GM12878 (cell line): ENCODE results near the gene MMP24. TPM values are rescaled to one million over a fixed set of nuclear protein-coding genes. Genes with fewer than 3 reads are reported as not detected.

Experiments
- ATAC-seq: fragments of 200-7000 bp; cut with Tn5 transposase; 3 replicates; pipeline ENCODE4 v1.9.1; 2020; ENCODE audit warnings: mild to moderate bottlenecking, moderate library complexity
- BruUV-seq: library from RNA; stranded (reverse); fragments of 400-500 nt; replicated peaks from 2 replicates; lab custom pipeline; 2021; lab: Mats Ljungman, UMichigan
- CTCF ChIA-PET: fragments of 300-600 bp; sonication (Branson Sonifier 250); formaldehyde crosslinking; extraction: SDS; loops from one replicate; lab custom pipeline; 2021; ENCODE audit warnings: inconsistent platforms; lab: Yijun Ruan, JAX
- POLR2A ChIA-PET: fragments of 350-600 bp; formaldehyde crosslinking; extraction: SDS; loops from one replicate; lab custom pipeline; 2021; ENCODE audit warnings: inconsistent platforms; lab: Charles Lee
- RAD21 ChIA-PET: fragments of 300-600 bp; sonication (Branson Sonifier 250); formaldehyde crosslinking; loops from one replicate; lab custom pipeline; 2023; ENCODE audit warnings: antibody characterized with exemption; ENCODE audit not compliant: unreplicated experiment; lab: Charles Lee
- SMC1A ChIA-PET: fragments of 300-600 bp; sonication (Branson Sonifier 250); formaldehyde crosslinking; loops from one replicate; lab custom pipeline; 2023; ENCODE audit not compliant: unreplicated experiment, uncharacterized antibody; lab: Charles Lee
- DNase-seq: peaks from one replicate; pipeline ENCODE4 v3.0.0-alpha.2; 2011; ENCODE audit warnings: low read depth, low spot score
- FAIRE-seq: peaks from 3 replicates; lab custom pipeline; 2011; peaks lifted over from hg19 to GRCh38; lab: Jason Lieb, UNC
- H2AFZ ChIP-seq: 2 replicates; pipeline ENCODE4 v1.6.0; 2011; ENCODE audit warnings: low read depth, low read length, control low read depth; ENCODE audit not compliant: control insufficient read depth
- H3K27ac ChIP-seq: 2 replicates; pipeline ENCODE4 v1.5.1; 2011; ENCODE audit warnings: control low read depth; ENCODE audit not compliant: control insufficient read depth, insufficient read depth
- H3K27me3 ChIP-seq, 2 experiments: replicated peaks in 1 of 2; 2 replicates each; pipeline versions ENCODE4 v1.6.0 to v1.6.1; 2011; ENCODE audit warnings: low read length in 1 of 2; ENCODE audit not compliant: control insufficient read depth in 2 of 2, insufficient read depth in 2 of 2
- H3K36me3 ChIP-seq, 2 experiments: 2 replicates each; pipeline ENCODE4 v1.5.1; 2011; ENCODE audit warnings: low read length in 1 of 2; ENCODE audit not compliant: control insufficient read depth in 2 of 2, insufficient read depth in 2 of 2
- H3K4me1 ChIP-seq: 2 replicates; pipeline ENCODE4 v1.6.1; 2011; ENCODE audit warnings: mild to moderate bottlenecking, low read length, moderate library complexity, mixed read lengths; ENCODE audit not compliant: control insufficient read depth, insufficient read depth
- H3K4me2 ChIP-seq: 2 replicates; pipeline ENCODE4 v1.6.0; 2011; ENCODE audit warnings: control low read depth; ENCODE audit not compliant: control insufficient read depth, insufficient read depth
- H3K4me3 ChIP-seq: fragments of 200-600 bp; sonication (generic); 2 replicates; pipeline ENCODE4 v1.5.1; 2016
- H3K79me2 ChIP-seq: 2 replicates; pipeline ENCODE4 v1.6.0; 2011; ENCODE audit warnings: low read length; ENCODE audit not compliant: control insufficient read depth, insufficient read depth
- H3K9ac ChIP-seq: 2 replicates; pipeline ENCODE4 v1.8.0; 2011; ENCODE audit warnings: low read length, control low read depth, mixed read lengths; ENCODE audit not compliant: control insufficient read depth, insufficient read depth
- H3K9me3 ChIP-seq: replicated peaks from 3 replicates; pipeline ENCODE4 v1.5.1; 2011; ENCODE audit warnings: mild to moderate bottlenecking, low read length; ENCODE audit not compliant: control insufficient read depth, insufficient read depth
- H4K20me1 ChIP-seq: 2 replicates; pipeline ENCODE4 v1.6.0; 2011; ENCODE audit not compliant: control insufficient read depth, insufficient read depth
- EP300 ChIP-seq, 2 experiments: fragments of 150-350 bp in 1 of 2; IDR thresholded peaks; 2 replicates each; pipeline ENCODE4 v1.6.1; 2011 to 2012; ENCODE audit warnings: low read depth in 2 of 2, low read length in 2 of 2, borderline replicate concordance in 1 of 2, improper control_type of control experiment in 1 of 2, inconsistent platforms in 1 of 2; ENCODE audit not compliant: control insufficient read depth in 1 of 2
- GABPA ChIP-seq: IDR thresholded peaks from 2 replicates; pipeline ENCODE4 v1.6.1; 2014; ENCODE audit warnings: antibody characterized with exemption, low read depth, mild to moderate bottlenecking, inconsistent platforms
- HDGF ChIP-seq: fragments of 450-650 bp; IDR thresholded peaks from 2 replicates; pipeline ENCODE4 v1.6.1; 2016; ENCODE audit warnings: antibody characterized with exemption
- IRF5 ChIP-seq: fragments of 450-650 bp; IDR thresholded peaks from 2 replicates; pipeline ENCODE4 v1.6.1; 2017; ENCODE audit warnings: borderline replicate concordance
- KDM1A ChIP-seq: fragments of 200-600 bp; sonication (generic); IDR thresholded peaks from 2 replicates; pipeline ENCODE4 v1.6.1; 2016; ENCODE audit warnings: borderline replicate concordance
- KLF5 ChIP-seq: fragments of 450-650 bp; IDR thresholded peaks from 2 replicates; pipeline ENCODE4 v1.6.1; 2014; ENCODE audit warnings: mild to moderate bottlenecking; ENCODE audit not compliant: partially characterized antibody
- MYB ChIP-seq: fragments of 150-350 bp; IDR thresholded peaks from 2 replicates; pipeline ENCODE4 v1.6.1; 2014; ENCODE audit warnings: mild to moderate bottlenecking, low read depth, low read length, borderline replicate concordance
- NFYA ChIP-seq: IDR thresholded peaks from 2 replicates; pipeline ENCODE4 v1.6.1; 2011; ENCODE audit warnings: low read depth, mild to moderate bottlenecking, low read length, improper control_type of control experiment, borderline replicate concordance
- NR2F1 ChIP-seq: fragments of 450-650 bp; conservative IDR thresholded peaks from 2 replicates; pipeline ENCODE4 v1.6.1; 2017; ENCODE audit warnings: mild to moderate bottlenecking
- PKNOX1 ChIP-seq: fragments of 450-650 bp; IDR thresholded peaks from 2 replicates; pipeline ENCODE4 v1.6.1; 2016; ENCODE audit warnings: mild to moderate bottlenecking
- POLR2AphosphoS5 ChIP-seq: IDR thresholded peaks from 2 replicates; pipeline ENCODE4 v1.6.1; 2011; ENCODE audit warnings: mild to moderate bottlenecking, low read length, inconsistent platforms
- SP1 ChIP-seq: IDR thresholded peaks from one replicate; pipeline ENCODE4 v1.6.1; 2011; ENCODE audit warnings: low read depth, low read length
- SUZ12 ChIP-seq: fragments of 200-600 bp; sonication (generic); IDR thresholded peaks from one replicate; pipeline ENCODE4 v1.6.1; 2018; ENCODE audit warnings: antibody characterized with exemption, mild to moderate bottlenecking; ENCODE audit not compliant: unreplicated experiment
- ZNF217 ChIP-seq: fragments of 450-650 bp; IDR thresholded peaks from 2 replicates; pipeline ENCODE4 v1.6.1; 2017; ENCODE audit warnings: antibody characterized with exemption, mild to moderate bottlenecking
- ZNF384 ChIP-seq: IDR thresholded peaks from 2 replicates; pipeline ENCODE4 v1.6.1; 2012; ENCODE audit warnings: low read depth, mild to moderate bottlenecking, low read length, improper control_type of control experiment, borderline replicate concordance
- WGBS: methylation state at CpG from one replicate; pipeline ENCODE4 v1.1.6; 2016; ENCODE audit warnings: low lambda C conversion rate; ENCODE audit not compliant: insufficient replicate concordance, insufficient coverage; ENCODE audit errors: missing lambda C conversion rate; 5-methylcytosine and 5-hydroxymethylcytosine counted together
- in situ Hi-C: fragments of 300-500 bp; cut with MboI; formaldehyde crosslinking; loops from 9 replicates; pipeline ENCODE4 v1.14.3; 2018; ENCODE audit warnings: mixed read lengths
- intact Hi-C: fragments of 100-400 bp; cut with micrococcal nuclease; formaldehyde crosslinking; loops from one replicate; pipeline ENCODE4 v1.14.2; 2022; ENCODE audit not compliant: unreplicated experiment
- polyA plus RNA-seq, 11 experiments: library from polyadenylated mRNA; depleted of rRNA in 4 of 11; unstranded in 6 of 11; stranded (reverse) in 5 of 11; fragments of >200 nt; fragmentation: Nextera tagmentation in 4 of 11; fragmentation: Illumina TruSeq in 1 of 11; extraction: Ambion mirVana in 4 of 11; extraction: Trizol in 1 of 11; gene quantifications; 1 replicate in 1 of 11; 2 replicates in 10 of 11; pipeline versions ENCODE4 v1.2.1 to v1.2.3, GENCODE V29; 2011 to 2016; ENCODE audit warnings: inconsistent platforms in 2 of 11, missing spikeins in 2 of 11, low read depth in 1 of 11
- total RNA-seq, 4 experiments: library from RNA; depleted of rRNA in 3 of 4; stranded (reverse); fragments of >200 nt in 3 of 4; fragmentation: Illumina TruSeq in 1 of 4; extraction: Trizol in 1 of 4; gene quantifications; 2 replicates each; pipeline versions ENCODE4 v1.2.1 to v1.2.3, GENCODE V29; 2013 to 2021

MMP24 gene
- total and polyA plus RNA-seq, 10 of the 15 experiments (the other 5 are each of a cell fraction or from before 2014, with no cell fraction given), result 0.01 to 0.11 (median 0.04) TPM; not detected in 5

- SMC1A ChIA-PET, result interaction anchor here (1.1 kb wide), 1 partner anchor 11 kb away, joined by 3 read pairs; no protein-coding TSS in a partner anchor
- peak; percentile 80 for TF ChIP-seq PKNOX1
- TF ChIP-seq ZNF217, result no peak
- peak; percentile 82 for TF ChIP-seq NR2F1
- TF ChIP-seq, all 136 proteins: peak for 2
- intact Hi-C loops, result no loop called here
- H3K9me3 ChIP-seq, result no peaks in the 10 kb centered on the region
- H3K4me1 ChIP-seq, result no peaks in the 10 kb centered on the region
- no peaks in the 10 kb centered on the region for H3K27me3 ChIP-seq
- WGBS, result 54% methylated on average over 5 of the region's 5 CpGs
- no peak overlapping the region for H3K27ac ChIP-seq
- no peak overlapping the region for H3K4me3 ChIP-seq
- ATAC-seq (no peak), DNase-seq (no peak), FAIRE-seq (no peak)
- POLR2A ChIA-PET, result no interaction called here
- H4K20me1 ChIP-seq, result no peaks in the 10 kb centered on the region
- in situ Hi-C loops, result no loop called here
- no peak overlapping the region for H3K4me2 ChIP-seq
- H3K36me3 ChIP-seq, result no peaks in the 10 kb centered on the region
- H2AFZ ChIP-seq, result no peak overlapping the region
- BruUV-seq, result no TSS peak
- no peaks in the 10 kb centered on the region for H3K79me2 ChIP-seq
- no peak overlapping the region for H3K9ac ChIP-seq
- CTCF ChIA-PET, result interaction anchor here (0.7 to 1.1 kb wide), 4 partner anchors 94 to 200 kb away, joined by 3 to 4 read pairs (median 3); no protein-coding TSS in a partner anchor
- RAD21 ChIA-PET, result interaction anchor here (1.2 kb wide), 1 partner anchor 95 kb away, joined by 5 read pairs; no protein-coding TSS in a partner anchor
Observed at GRCh38 chr20:35240083-35240810, 13.8 kb downstream of the MMP24 start.

- no peak overlapping the region for H2AFZ ChIP-seq
- no peaks in the 10 kb centered on the region for H3K9me3 ChIP-seq
- DNase-seq (no peak), ATAC-seq (no peak), FAIRE-seq (no peak)
- no peaks in the 10 kb centered on the region for H3K79me2 ChIP-seq
- intact Hi-C loops (no loop called here), in situ Hi-C loops (no loop called here)
- WGBS, result 91% methylated on average over 2 of the region's 2 CpGs
- no peaks in the 10 kb centered on the region for H3K27me3 ChIP-seq
- H3K4me3 ChIP-seq, result no peak overlapping the region
- SMC1A ChIA-PET, result no interaction called here
- POLR2A ChIA-PET, result no interaction called here
- RAD21 ChIA-PET, result interaction anchor here (1.2 kb wide), 1 partner anchor 96 kb away, joined by 5 read pairs; no protein-coding TSS in a partner anchor
- CTCF ChIA-PET, result interaction anchor here (0.8 kb wide), 1 partner anchor 94 kb away, joined by 3 read pairs; no protein-coding TSS in a partner anchor
- H3K9ac ChIP-seq, result no peak overlapping the region
- no TSS peak for BruUV-seq
- H3K36me3 ChIP-seq, result no peaks in the 10 kb centered on the region
- no peak overlapping the region for H3K4me2 ChIP-seq
- no peaks in the 10 kb centered on the region for H4K20me1 ChIP-seq
- H3K27ac ChIP-seq, result no peak overlapping the region
- no peaks in the 10 kb centered on the region for H3K4me1 ChIP-seq
- TF ChIP-seq GABPA, result no peak
- TF ChIP-seq KLF5, result no peak
- no peak for TF ChIP-seq HDGF
- TF ChIP-seq SP1, result no peak
- no peak for TF ChIP-seq IRF5
- TF ChIP-seq NFYA, result no peak
- TF ChIP-seq ZNF384, result no peak
- no peak for TF ChIP-seq EP300 (IDR thresholded peaks at IDR 0.05; ENCODE audit: borderline replicate concordance in 1 of 2, control insufficient read depth in 1 of 2, low read depth in 2 of 2, low read length in 2 of 2)
- TF ChIP-seq SUZ12, result no peak
- no peak for TF ChIP-seq POLR2AphosphoS5
- TF ChIP-seq KDM1A, result no peak
- no peak for TF ChIP-seq MYB
Observed at GRCh38 chr20:35240811-35241293, 14.4 kb downstream of the MMP24 start.
